Natural killer cell (primary cell): ENCODE results near the gene CBX4. TPM values are rescaled to one million over a fixed set of nuclear protein-coding genes. Genes with fewer than 3 reads are reported as not detected.
"Not testable (repeated sequence)": the region's sequence is repeated elsewhere in the genome, so short reads cannot be mapped to it uniquely, and the experiment has no call there.

Experiments
- ATAC-seq, 3 donors: fragments of 150-1000 bp in 2 of 3; fragments of 200-7000 bp in 1 of 3; cut with Tn5 transposase; 1 replicate in 1 of 3; 2 replicates in 2 of 3; pipeline ENCODE4 v1.10.0; 2021; ENCODE audit warnings: mild to moderate bottlenecking in 2 of 3, moderate library complexity in 2 of 3
- DNase-seq, 2 donors: peaks; one replicate each; pipeline versions ENCODE4 v3.0.0 to v3.0.0-alpha.2; 2013 to 2021; ENCODE audit warnings: mixed read lengths in 1 of 2
- H3K27ac ChIP-seq: one replicate; pipeline ENCODE4 v1.5.1; 2013; ENCODE audit warnings: mild to moderate bottlenecking, low read length
- H3K27me3 ChIP-seq: one replicate; pipeline ENCODE4 v1.6.1; 2013; ENCODE audit warnings: low read length; ENCODE audit not compliant: control insufficient read depth, insufficient read depth
- H3K36me3 ChIP-seq: one replicate; pipeline ENCODE4 v1.6.1; 2013; ENCODE audit warnings: low read length; ENCODE audit not compliant: control insufficient read depth, insufficient read depth
- H3K4me1 ChIP-seq: one replicate; pipeline ENCODE4 v1.6.1; 2013; ENCODE audit warnings: low read length; ENCODE audit not compliant: control insufficient read depth, insufficient read depth
- H3K4me3 ChIP-seq: one replicate; pipeline ENCODE4 v1.5.1; 2013; ENCODE audit warnings: low read length
- H3K9me3 ChIP-seq: one replicate; pipeline ENCODE4 v1.6.1; 2013; ENCODE audit warnings: low read length; ENCODE audit not compliant: control insufficient read depth, insufficient read depth
- H3K27ac Mint-ChIP-seq, 2 donors: one replicate each; pipeline ENCODE4 v1.8.0; 2022; ENCODE audit warnings: mild to moderate bottlenecking in 2 of 2, mixed read lengths in 2 of 2, moderate library complexity in 1 of 2
- H3K27me3 Mint-ChIP-seq, 2 donors: one replicate each; pipeline ENCODE4 v1.8.0; 2022; ENCODE audit warnings: low read depth in 2 of 2, mixed read lengths in 2 of 2
- H3K36me3 Mint-ChIP-seq: one replicate; pipeline ENCODE4 v1.8.0; 2022; ENCODE audit warnings: mixed read lengths
- H3K4me1 Mint-ChIP-seq, 2 donors: one replicate each; pipeline ENCODE4 v1.8.0; 2022; ENCODE audit warnings: mixed read lengths in 2 of 2
- H3K4me3 Mint-ChIP-seq: one replicate; pipeline ENCODE4 v1.8.0; 2022; ENCODE audit warnings: mild to moderate bottlenecking, moderate library complexity, mixed read lengths
- H3K9me3 Mint-ChIP-seq, 2 donors: one replicate each; pipeline ENCODE4 v1.8.0; 2022; ENCODE audit warnings: mixed read lengths in 2 of 2
- WGBS: methylation state at CpG from one replicate; pipeline ENCODE4 v1.1.7; 2013; ENCODE audit warnings: missing lambda C conversion rate; ENCODE audit not compliant: insufficient coverage; 5-methylcytosine and 5-hydroxymethylcytosine counted together
- intact Hi-C: fragments of 100-400 bp; cut with micrococcal nuclease; formaldehyde crosslinking; loops from one replicate; pipeline ENCODE4 v1.14.2; 2022
- total RNA-seq, 4 donors: library from RNA; stranded (reverse); fragments of 120-200 nt in 1 of 4; gene quantifications; one replicate each; pipeline versions ENCODE4 v1.2.3 to v1.2.4, GENCODE V29; 2013 to 2022
- TF ChIP-seq, protein P1 (sequence below): fragments of 200-600 bp; IDR thresholded peaks from one replicate; pipeline ENCODE4 v1.8.0; 2022; ENCODE audit warnings: antibody characterized with exemption

The CBX4 gene
- total RNA-seq, 3 donors from 2014 or later (not counting 1 experiment from before 2014, with no cell fraction given): 147 to 220 (median 217) TPM

DNA sequence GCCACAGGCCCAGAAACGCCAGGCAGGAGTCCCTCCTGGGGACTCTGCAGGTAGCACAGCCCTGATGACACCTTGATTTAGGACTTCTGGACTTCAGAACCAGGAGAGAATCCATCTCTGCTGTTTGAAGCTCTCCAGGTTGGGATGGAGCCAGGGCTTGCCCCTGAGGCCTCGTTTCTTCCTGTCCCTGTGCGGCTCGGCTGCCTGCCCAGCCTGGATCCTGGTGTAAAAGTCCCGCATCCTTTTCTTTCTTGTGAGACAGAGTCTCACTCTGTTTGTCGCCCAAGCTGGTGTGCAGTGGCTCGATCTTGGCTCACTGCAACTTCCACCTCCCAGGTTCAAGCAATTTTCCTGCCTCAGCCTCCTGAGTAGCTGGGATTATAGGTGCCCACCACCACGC is 17.9 kb upstream of the CBX4 start:
- H3K27me3 ChIP-seq: no peaks in the 10 kb centered on the region
- ATAC-seq: no peak
- intact Hi-C loops: no loop called here
- no peaks in the 10 kb centered on the region for H3K36me3 ChIP-seq
- Mint-ChIP-seq H3K27me3 (peaks cover 23% of the 10 kb centered on the region in 2 donors), H3K36me3 (no peaks in the 10 kb centered on the region), H3K27ac (no peak overlapping the region), H3K4me3 (no peak overlapping the region), H3K4me1 (peaks cover 0 to 5% of the 10 kb centered on the region in 2 donors), H3K9me3 (no peaks in the 10 kb centered on the region)
- no peaks in the 10 kb centered on the region for H3K9me3 ChIP-seq
- H3K27ac ChIP-seq: no peak overlapping the region
- H3K4me1 ChIP-seq: peaks cover 2% of the 10 kb centered on the region
- no peak overlapping the region for H3K4me3 ChIP-seq
- TF ChIP-seq, protein P1, sequence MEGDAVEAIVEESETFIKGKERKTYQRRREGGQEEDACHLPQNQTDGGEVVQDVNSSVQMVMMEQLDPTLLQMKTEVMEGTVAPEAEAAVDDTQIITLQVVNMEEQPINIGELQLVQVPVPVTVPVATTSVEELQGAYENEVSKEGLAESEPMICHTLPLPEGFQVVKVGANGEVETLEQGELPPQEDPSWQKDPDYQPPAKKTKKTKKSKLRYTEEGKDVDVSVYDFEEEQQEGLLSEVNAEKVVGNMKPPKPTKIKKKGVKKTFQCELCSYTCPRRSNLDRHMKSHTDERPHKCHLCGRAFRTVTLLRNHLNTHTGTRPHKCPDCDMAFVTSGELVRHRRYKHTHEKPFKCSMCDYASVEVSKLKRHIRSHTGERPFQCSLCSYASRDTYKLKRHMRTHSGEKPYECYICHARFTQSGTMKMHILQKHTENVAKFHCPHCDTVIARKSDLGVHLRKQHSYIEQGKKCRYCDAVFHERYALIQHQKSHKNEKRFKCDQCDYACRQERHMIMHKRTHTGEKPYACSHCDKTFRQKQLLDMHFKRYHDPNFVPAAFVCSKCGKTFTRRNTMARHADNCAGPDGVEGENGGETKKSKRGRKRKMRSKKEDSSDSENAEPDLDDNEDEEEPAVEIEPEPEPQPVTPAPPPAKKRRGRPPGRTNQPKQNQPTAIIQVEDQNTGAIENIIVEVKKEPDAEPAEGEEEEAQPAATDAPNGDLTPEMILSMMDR: no peak
- 87% methylated on average over 7 of the region's 8 CpGs for WGBS
- DNase-seq: no peak

GRCh38 chr17:79855331-79856124 is 16.3 kb upstream of the CBX4 start:
- H3K4me1 Mint-ChIP-seq: peaks cover 0 to 5% of the 10 kb centered on the region in 2 donors
- Histone ChIP-seq H3K9me3 (no peaks in the 10 kb centered on the region), H3K27me3 (no peaks in the 10 kb centered on the region), H3K4me1 (peaks cover 2% of the 10 kb centered on the region), H3K36me3 (no peaks in the 10 kb centered on the region), H3K27ac (no peak overlapping the region), H3K4me3 (no peak overlapping the region)
- peaks cover 16 to 18% of the 10 kb centered on the region in 2 donors for H3K27me3 Mint-ChIP-seq
- TF ChIP-seq, protein P1: no peak
- intact Hi-C loops: no loop called here
- WGBS: 91% methylated on average over 21 of the region's 21 CpGs
- no peak overlapping the region for H3K4me3 Mint-ChIP-seq
- DNase-seq (no peak), ATAC-seq (no peak)
- no peak overlapping the region for H3K27ac Mint-ChIP-seq
- H3K36me3 Mint-ChIP-seq: no peaks in the 10 kb centered on the region
- no peaks in the 10 kb centered on the region for H3K9me3 Mint-ChIP-seq

DNA sequence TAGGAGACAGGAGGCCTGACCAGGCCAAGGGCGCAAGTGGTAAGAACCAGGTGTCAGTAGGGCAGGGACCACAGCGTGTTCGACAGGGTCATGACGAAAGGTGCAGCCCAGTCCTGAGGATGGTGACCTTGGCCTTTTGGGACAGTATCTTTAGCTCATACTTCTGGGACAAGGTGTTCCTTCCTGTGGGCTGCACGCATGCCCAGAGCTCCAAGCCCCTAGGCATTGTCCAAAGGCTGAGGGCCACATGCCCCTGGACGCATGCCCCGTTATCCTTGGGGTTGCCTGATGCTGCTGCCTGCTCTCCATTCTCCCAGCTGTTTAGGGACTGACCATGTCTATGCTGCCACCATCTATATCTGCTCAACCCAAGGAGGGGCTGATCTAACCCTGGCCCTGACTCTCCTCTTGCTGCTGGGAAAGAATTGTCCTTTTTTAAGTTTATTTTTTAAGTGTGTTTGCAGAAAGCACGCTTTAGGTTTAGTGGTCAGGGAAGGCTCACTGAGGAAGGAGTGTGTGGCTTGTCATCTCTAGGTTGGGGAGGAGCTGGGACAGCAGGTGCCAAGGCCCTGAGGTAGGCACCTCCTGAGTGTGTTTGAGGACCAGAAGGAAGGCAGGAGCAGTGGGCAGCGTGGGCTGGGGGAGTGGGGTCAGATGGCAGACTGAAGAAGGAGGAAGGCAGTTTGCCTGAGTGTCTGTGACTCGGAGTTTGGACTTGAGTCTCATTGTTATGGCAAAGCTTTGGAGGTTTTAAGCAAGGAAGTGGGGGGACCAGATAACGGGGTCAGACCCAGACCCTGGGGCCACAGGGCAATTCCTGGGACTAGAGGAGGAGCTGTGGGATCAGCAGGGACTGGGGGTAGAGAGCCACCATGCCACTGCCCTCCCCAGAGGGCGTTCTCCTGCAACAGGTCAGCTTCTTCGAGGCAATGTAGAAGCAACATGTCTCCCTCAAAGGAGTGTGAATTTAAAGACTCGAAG is 15.1 kb upstream of the CBX4 start:
- Histone ChIP-seq H3K36me3 (no peaks in the 10 kb centered on the region), H3K9me3 (no peaks in the 10 kb centered on the region), H3K27me3 (no peaks in the 10 kb centered on the region), H3K4me3 (no peak overlapping the region), H3K4me1 (peaks cover 2% of the 10 kb centered on the region), H3K27ac (no peak overlapping the region)
- no peak overlapping the region for H3K27ac Mint-ChIP-seq
- H3K36me3 Mint-ChIP-seq: no peaks in the 10 kb centered on the region
- no peaks in the 10 kb centered on the region for H3K9me3 Mint-ChIP-seq
- H3K27me3 Mint-ChIP-seq: peaks cover 16 to 20% of the 10 kb centered on the region in 2 donors
- no peak overlapping the region for H3K4me3 Mint-ChIP-seq
- TF ChIP-seq, protein P1: no peak
- peaks cover 0 to 5% of the 10 kb centered on the region in 2 donors for H3K4me1 Mint-ChIP-seq
- WGBS: 80% methylated on average over 14 of the region's 14 CpGs
- intact Hi-C loops: no loop called here
- DNase-seq (no peak), ATAC-seq (no peak)

GRCh38 chr17:79853168-79853567 is 13.9 kb upstream of the CBX4 start:
- H3K9me3 ChIP-seq, H3K36me3 Mint-ChIP-seq, H3K36me3 ChIP-seq, H3K27ac ChIP-seq, H3K4me1 Mint-ChIP-seq, DNase-seq, H3K27me3 ChIP-seq, H3K9me3 Mint-ChIP-seq, H3K4me1 ChIP-seq, H3K4me3 Mint-ChIP-seq, intact Hi-C loops, ATAC-seq, H3K4me3 ChIP-seq: not testable (repeated sequence)
- Mint-ChIP-seq H3K27me3 (peaks cover 25 to 26% of the 10 kb centered on the region in 2 donors), H3K27ac (peak overlapping the region in 1 of 2 donors; percentile 60)
- WGBS: 88% methylated on average over 8 of the region's 10 CpGs
